NT2/D1 (cell line): Measurements from ENCODE around the gene RPS6KC1.
"Not testable (repeated sequence)": the region's sequence is repeated elsewhere in the genome, so short reads cannot be mapped to it uniquely, and the experiment has no call there.

Experiments used
- DNase-seq: peaks from one replicate; pipeline ENCODE4 v3.0.0-alpha.2; 2011; ENCODE audit warnings: low read depth, low spot score
- H3K27me3 ChIP-seq: 2 replicates; pipeline ENCODE4 v1.6.0; 2011; ENCODE audit warnings: mild to moderate bottlenecking; ENCODE audit not compliant: insufficient read length, insufficient read depth
- H3K36me3 ChIP-seq: 2 replicates; pipeline ENCODE4 v1.6.1; 2011; ENCODE audit warnings: mild to moderate bottlenecking, low read length, mixed read lengths; ENCODE audit not compliant: insufficient read depth, insufficient read length
- H3K4me1 ChIP-seq: 2 replicates; pipeline ENCODE4 v1.5.1; 2011; ENCODE audit not compliant: insufficient read depth, insufficient read length
- H3K4me3 ChIP-seq: 2 replicates; pipeline ENCODE4 v1.5.1; 2011; ENCODE audit warnings: low read depth; ENCODE audit not compliant: insufficient read length
- H3K9ac ChIP-seq: 2 replicates; pipeline ENCODE4 v1.6.0; 2011; ENCODE audit warnings: low read depth; ENCODE audit not compliant: insufficient read length
- H3K9me3 ChIP-seq: 2 replicates; pipeline ENCODE4 v1.5.1; 2011; ENCODE audit warnings: mild to moderate bottlenecking, low read length; ENCODE audit not compliant: insufficient read depth
- SUZ12 ChIP-seq: IDR thresholded peaks from 2 replicates; pipeline ENCODE4 v1.6.1; 2011; ENCODE audit not compliant: insufficient read length, insufficient read depth; ENCODE audit errors: extremely low read depth
- YY1 ChIP-seq: IDR thresholded peaks from 2 replicates; pipeline ENCODE4 v1.6.1; 2011; ENCODE audit not compliant: insufficient read length, insufficient read depth
- ZNF274 ChIP-seq: IDR thresholded peaks from 2 replicates; pipeline ENCODE4 v1.6.1; 2011; ENCODE audit warnings: mild to moderate bottlenecking, low read depth, low read length

The RPS6KC1 gene

GRCh38 chr1:213019450-213019849, 31.6 kb upstream of the RPS6KC1 start:
- Histone ChIP-seq H3K4me1 (no peaks in the 10 kb centered on the region), H3K27me3 (no peaks in the 10 kb centered on the region), H3K36me3 (no peaks in the 10 kb centered on the region), H3K9me3 (no peaks in the 10 kb centered on the region), H3K9ac (no peak overlapping the region), H3K4me3 (no peak overlapping the region)
- TF ChIP-seq YY1 (no peak), ZNF274 (no peak), SUZ12 (no peak)
- no peak for DNase-seq

GRCh38 chr1:213020016-213020415, 31.0 kb upstream of the RPS6KC1 start:
- no peak overlapping the region for H3K9ac ChIP-seq
- H3K36me3 ChIP-seq: no peaks in the 10 kb centered on the region
- H3K4me3 ChIP-seq: no peak overlapping the region
- no peaks in the 10 kb centered on the region for H3K27me3 ChIP-seq
- no peaks in the 10 kb centered on the region for H3K4me1 ChIP-seq
- H3K9me3 ChIP-seq: peaks cover 4% of the 10 kb centered on the region; the same call in 1 of the 2 replicates
- TF ChIP-seq ZNF274 (no peak), YY1 (no peak), SUZ12 (no peak)
- no peak for DNase-seq

GRCh38 chr1:213027024-213027423, 24.0 kb upstream of the RPS6KC1 start:
- H3K9me3 ChIP-seq, H3K9ac ChIP-seq, H3K36me3 ChIP-seq, DNase-seq, H3K4me1 ChIP-seq, H3K4me3 ChIP-seq, H3K27me3 ChIP-seq: not testable (repeated sequence)

- no peak overlapping the region for H3K4me3 ChIP-seq
- TF ChIP-seq YY1 (no peak), ZNF274 (no peak), SUZ12 (no peak)
- no peaks in the 10 kb centered on the region for H3K4me1 ChIP-seq
- no peaks in the 10 kb centered on the region for H3K36me3 ChIP-seq
- DNase-seq: no peak
- H3K9me3 ChIP-seq: peaks cover 7% of the 10 kb centered on the region; the same call in 1 of the 2 replicates
- no peak overlapping the region for H3K9ac ChIP-seq
- H3K27me3 ChIP-seq: no peaks in the 10 kb centered on the region
Observed at GRCh38 chr1:213032651-213033050, 18.4 kb upstream of the RPS6KC1 start.

GRCh38 chr1:213034713-213035112, 16.3 kb upstream of the RPS6KC1 start:
- Histone ChIP-seq H3K9ac (no peak overlapping the region), H3K27me3 (no peaks in the 10 kb centered on the region), H3K4me1 (no peaks in the 10 kb centered on the region), H3K9me3 (peaks cover 7% of the 10 kb centered on the region; the same call in 1 of the 2 replicates), H3K4me3 (no peak overlapping the region), H3K36me3 (no peaks in the 10 kb centered on the region)
- DNase-seq: no peak
- no peak for TF ChIP-seq YY1
- no peak for TF ChIP-seq SUZ12
- TF ChIP-seq ZNF274: no peak

GRCh38 chr1:213035573-213035972, 15.5 kb upstream of the RPS6KC1 start:
- H3K9me3 ChIP-seq: peaks cover 7% of the 10 kb centered on the region; the same call in 1 of the 2 replicates
- no peak for DNase-seq
- H3K27me3 ChIP-seq: no peaks in the 10 kb centered on the region
- TF ChIP-seq SUZ12: no peak
- no peak for TF ChIP-seq YY1
- no peak for TF ChIP-seq ZNF274
- no peak overlapping the region for H3K9ac ChIP-seq
- no peaks in the 10 kb centered on the region for H3K4me1 ChIP-seq
- H3K36me3 ChIP-seq: no peaks in the 10 kb centered on the region
- no peak overlapping the region for H3K4me3 ChIP-seq

GRCh38 chr1:213041443-213041842, 9.6 kb upstream of the RPS6KC1 start:
- Histone ChIP-seq H3K4me1 (no peaks in the 10 kb centered on the region), H3K27me3 (no peaks in the 10 kb centered on the region), H3K9me3 (no peaks in the 10 kb centered on the region), H3K9ac (no peak overlapping the region), H3K4me3 (no peak overlapping the region), H3K36me3 (no peaks in the 10 kb centered on the region)
- TF ChIP-seq ZNF274: no peak
- no peak for TF ChIP-seq SUZ12
- TF ChIP-seq YY1: no peak
- no peak for DNase-seq

- DNase-seq, H3K36me3 ChIP-seq, H3K9me3 ChIP-seq, H3K4me3 ChIP-seq, H3K27me3 ChIP-seq, H3K9ac ChIP-seq, H3K4me1 ChIP-seq: not testable (repeated sequence)
Observed at GRCh38 chr1:213045321-213046226, 5.5 kb upstream of the RPS6KC1 start.
